Stimulated activated CD4-positive, alpha-beta T cell treated with anti-CD3 and anti-CD28 coated beads, Interleukin-4, amount 100 ng/mL, for 1 hour (primary cell): ENCODE data around the gene PARN.

Source experiments
- DNase-seq: peaks from one replicate; pipeline ENCODE4 v3.0.0-alpha.2; 2020

The PARN gene

DNA sequence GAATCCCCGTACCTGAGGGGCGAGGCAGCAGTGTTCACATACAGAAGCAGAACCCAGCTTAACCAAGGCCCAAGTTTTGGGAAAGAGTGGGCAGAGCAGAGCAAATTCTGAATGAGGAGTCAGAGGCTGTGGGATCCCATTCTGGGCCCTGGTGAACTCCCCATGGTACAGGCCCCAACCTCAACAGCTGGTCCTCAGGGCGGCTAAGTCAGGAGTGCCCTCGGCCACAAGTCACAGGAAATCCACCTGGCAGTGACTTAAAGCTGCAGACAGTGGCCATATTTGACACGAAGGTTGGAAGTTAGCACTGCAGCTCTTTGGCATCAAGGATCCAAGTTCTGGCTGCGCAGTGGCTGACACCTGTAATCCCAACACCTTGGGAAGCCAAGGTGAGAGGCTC, 237.1 kb downstream of the PARN start:
- DNase-seq = no peak

GRCh38 chr16:14389359-14389758, 240.7 kb downstream of the PARN start:
- DNase-seq = no peak

DNA sequence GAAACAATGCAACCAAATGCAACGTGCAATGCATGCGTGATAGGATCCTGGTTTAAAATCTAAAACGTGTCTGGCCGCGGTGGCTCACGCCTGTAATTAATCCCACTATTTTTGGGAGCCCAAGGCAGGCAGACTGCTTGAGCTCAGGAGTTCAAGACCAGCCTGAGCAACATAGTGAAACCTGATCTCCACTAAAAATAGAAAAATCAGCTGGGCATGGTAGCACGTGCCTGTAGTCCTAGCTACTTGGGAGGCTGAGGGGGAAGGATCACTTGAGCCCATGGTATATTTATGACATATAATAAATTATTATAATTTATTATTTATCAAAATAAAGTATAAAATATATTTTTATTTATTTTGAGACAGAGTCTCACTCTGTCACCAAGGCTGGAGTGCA, 241.8 kb downstream of the PARN start:
- no peak for DNase-seq

- DNase-seq = no peak
Measured at GRCh38 chr16:14386115-14386514, 243.9 kb downstream of the PARN start.
